ENCODE measurements around the gene ELFN1.

DNA sequence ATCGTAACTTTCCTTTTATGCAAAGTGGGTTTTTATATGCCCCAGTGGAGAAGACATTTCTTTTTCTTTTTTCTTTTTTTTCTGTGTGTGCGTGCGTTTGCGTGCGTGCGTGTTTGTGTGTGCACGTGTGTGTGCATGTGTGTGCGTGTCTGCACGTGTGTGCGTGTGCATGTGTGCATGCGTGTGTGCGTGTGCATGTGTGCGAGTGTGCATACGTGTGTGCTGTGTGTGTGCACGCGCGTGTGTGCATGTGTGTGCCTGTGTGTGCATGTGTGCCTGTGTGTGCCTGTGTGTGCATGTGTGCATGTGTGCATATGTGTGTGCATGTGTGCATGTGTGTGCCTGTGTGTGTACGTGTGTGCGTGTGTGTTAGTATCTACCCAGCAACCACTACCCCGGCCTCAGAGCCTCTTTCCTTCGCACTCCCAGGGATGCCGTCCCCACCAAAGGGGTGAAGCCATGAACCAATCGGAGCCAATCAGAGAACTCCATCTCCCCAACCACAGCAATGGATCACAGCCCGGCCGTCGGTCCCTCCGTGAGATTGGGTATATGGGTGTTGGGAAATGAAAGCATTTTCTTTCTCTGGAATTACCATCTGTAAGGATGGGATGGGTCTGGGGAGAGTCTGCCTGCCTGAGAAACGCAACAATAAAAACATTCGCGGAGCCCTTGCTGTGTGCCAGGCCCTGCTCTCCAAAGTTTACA is 92.3 kb downstream of the ELFN1 start:
- no peak for TF ChIP-seq TAF1 (IDR thresholded peaks at IDR 0.05; ENCODE audit: borderline replicate concordance, low read depth, low read length)
- TF ChIP-seq, protein P1, sequence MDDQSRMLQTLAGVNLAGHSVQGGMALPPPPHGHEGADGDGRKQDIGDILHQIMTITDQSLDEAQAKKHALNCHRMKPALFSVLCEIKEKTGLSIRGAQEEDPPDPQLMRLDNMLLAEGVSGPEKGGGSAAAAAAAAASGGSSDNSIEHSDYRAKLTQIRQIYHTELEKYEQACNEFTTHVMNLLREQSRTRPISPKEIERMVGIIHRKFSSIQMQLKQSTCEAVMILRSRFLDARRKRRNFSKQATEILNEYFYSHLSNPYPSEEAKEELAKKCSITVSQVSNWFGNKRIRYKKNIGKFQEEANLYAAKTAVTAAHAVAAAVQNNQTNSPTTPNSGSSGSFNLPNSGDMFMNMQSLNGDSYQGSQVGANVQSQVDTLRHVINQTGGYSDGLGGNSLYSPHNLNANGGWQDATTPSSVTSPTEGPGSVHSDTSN (IDR thresholded peaks at IDR 0.05): no peak
